ENCODE measurements around the gene ATXN10.

Gene ATXN10

GRCh38 chr22:45722006-45722405, 50.4 kb downstream of the ATXN10 start:
- no peak for TF ChIP-seq Cebpa-rat (IDR thresholded peaks at IDR 0.05)
- Histone ChIP-seq H3K9ac (no peak overlapping the region), H3K36me3 (peaks cover 63% of the 10 kb centered on the region), H3K4me3 (no peak overlapping the region), H3K27ac (no peak overlapping the region), H3K4me1 (no peaks in the 10 kb centered on the region), H4K20me1 (peaks cover 73% of the 10 kb centered on the region), H3K27me3 (no peaks in the 10 kb centered on the region), H3K4me2 (no peak overlapping the region), H3K9me3 (no peaks in the 10 kb centered on the region)

- Histone ChIP-seq H3K4me2 (no peak overlapping the region), H3K27ac (no peak overlapping the region), H3K36me3 (peaks cover 64% of the 10 kb centered on the region), H4K20me1 (peaks cover 99% of the 10 kb centered on the region), H3K9me3 (no peaks in the 10 kb centered on the region), H3K4me3 (no peak overlapping the region), H3K27me3 (no peaks in the 10 kb centered on the region), H3K9ac (no peak overlapping the region), H3K4me1 (peaks cover 5% of the 10 kb centered on the region; the same call in 1 of the 2 replicates)
- no peak for TF ChIP-seq Cebpa-rat (IDR thresholded peaks at IDR 0.05)
Observed at GRCh38 chr22:45726081-45726480, 54.4 kb downstream of the ATXN10 start.

DNA sequence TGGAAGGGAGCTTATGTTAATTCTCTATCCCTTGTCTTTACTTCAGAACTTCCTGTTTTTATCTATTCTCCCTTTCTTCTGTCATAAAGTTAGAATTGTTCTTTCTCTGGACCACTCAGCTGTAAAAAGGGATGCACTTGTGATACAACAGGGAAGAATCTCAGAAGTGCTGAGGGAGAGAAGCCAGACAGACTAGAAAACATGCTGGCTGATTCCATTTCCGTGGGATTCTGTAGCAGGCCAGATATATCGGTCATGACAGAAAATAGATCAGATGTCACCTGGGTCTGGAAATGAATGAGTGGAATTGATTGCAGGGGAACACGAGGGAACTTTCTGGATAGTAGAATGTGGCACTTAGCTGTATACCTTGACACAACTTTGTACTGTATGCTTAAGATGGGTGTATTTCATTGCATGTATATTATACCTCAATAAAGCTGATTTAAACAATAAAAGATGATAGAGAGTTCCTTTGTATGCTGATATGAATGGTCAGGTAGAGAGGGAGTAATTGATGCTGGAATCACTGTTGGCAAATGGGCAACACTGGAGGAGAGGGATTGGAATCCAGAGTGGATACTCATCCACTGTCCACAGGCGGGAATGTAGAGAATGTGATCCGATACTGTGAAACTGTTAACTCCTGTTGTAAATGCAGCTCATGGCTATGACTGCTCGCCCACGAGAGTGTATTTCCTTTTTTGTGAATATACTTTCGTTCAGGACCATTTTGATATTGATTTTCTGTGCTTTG, 59.6 kb downstream of the ATXN10 start:
- no peak for TF ChIP-seq Cebpa-rat (IDR thresholded peaks at IDR 0.05)
- Histone ChIP-seq H3K4me1 (peaks cover 5% of the 10 kb centered on the region; the same call in 1 of the 2 replicates), H3K27ac (no peak overlapping the region), H3K9ac (no peak overlapping the region), H3K4me2 (no peak overlapping the region), H4K20me1 (peaks cover 62% of the 10 kb centered on the region), H3K36me3 (peaks cover 67% of the 10 kb centered on the region), H3K9me3 (no peaks in the 10 kb centered on the region), H3K4me3 (no peak overlapping the region), H3K27me3 (no peaks in the 10 kb centered on the region)

- H3K4me1 ChIP-seq: peaks cover 5% of the 10 kb centered on the region; the same call in 1 of the 2 replicates
- H3K9ac ChIP-seq: no peak overlapping the region
- H3K27ac ChIP-seq: no peak overlapping the region
- no peaks in the 10 kb centered on the region for H3K27me3 ChIP-seq
- H3K4me3 ChIP-seq: no peak overlapping the region
- TF ChIP-seq Cebpa-rat (IDR thresholded peaks at IDR 0.05): no peak
- H3K36me3 ChIP-seq: peaks cover 70% of the 10 kb centered on the region
- H3K4me2 ChIP-seq: no peak overlapping the region
- H4K20me1 ChIP-seq: peaks cover 55% of the 10 kb centered on the region
- no peaks in the 10 kb centered on the region for H3K9me3 ChIP-seq
Observed at GRCh38 chr22:45731798-45732495, 60.3 kb downstream of the ATXN10 start.

DNA sequence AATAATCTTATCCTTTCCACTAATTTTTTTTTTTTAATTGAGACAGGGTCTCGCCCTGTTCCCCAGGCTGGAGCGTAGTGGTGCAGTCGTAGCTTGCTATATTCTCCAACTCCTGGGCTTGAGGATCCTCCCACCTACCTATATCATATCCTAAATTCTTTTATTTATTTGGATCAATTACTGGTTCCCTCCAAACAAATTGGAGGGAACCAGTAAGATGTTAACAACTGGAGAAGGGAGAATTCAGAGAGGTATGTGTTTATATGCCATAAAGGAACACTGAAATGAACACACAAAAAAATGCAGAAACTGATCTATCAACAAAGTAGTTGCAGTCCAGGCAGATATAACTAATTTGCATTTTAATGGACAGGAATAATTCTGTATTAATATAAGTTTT, 63.6 kb downstream of the ATXN10 start:
- H3K4me3 ChIP-seq: no peak overlapping the region
- H3K4me2 ChIP-seq: no peak overlapping the region
- H4K20me1 ChIP-seq: peaks cover 22% of the 10 kb centered on the region
- peaks cover 84% of the 10 kb centered on the region for H3K36me3 ChIP-seq
- no peak overlapping the region for H3K27ac ChIP-seq
- no peak overlapping the region for H3K9ac ChIP-seq
- no peak for TF ChIP-seq Cebpa-rat (IDR thresholded peaks at IDR 0.05)
- no peaks in the 10 kb centered on the region for H3K4me1 ChIP-seq
- H3K27me3 ChIP-seq: no peaks in the 10 kb centered on the region
- H3K9me3 ChIP-seq: no peaks in the 10 kb centered on the region

GRCh38 chr22:45738206-45738605, 66.6 kb downstream of the ATXN10 start:
- peaks cover 87% of the 10 kb centered on the region for H3K36me3 ChIP-seq
- peaks cover 21% of the 10 kb centered on the region for H3K9me3 ChIP-seq
- H3K4me2 ChIP-seq: no peak overlapping the region
- no peak overlapping the region for H3K4me3 ChIP-seq
- H3K27ac ChIP-seq: no peak overlapping the region
- no peak for TF ChIP-seq Cebpa-rat (IDR thresholded peaks at IDR 0.05)
- no peaks in the 10 kb centered on the region for H3K27me3 ChIP-seq
- H3K9ac ChIP-seq: no peak overlapping the region
- H4K20me1 ChIP-seq: no peaks in the 10 kb centered on the region
- no peaks in the 10 kb centered on the region for H3K4me1 ChIP-seq

GRCh38 chr22:45740236-45740635, 68.6 kb downstream of the ATXN10 start:
- Histone ChIP-seq H3K27me3 (no peaks in the 10 kb centered on the region), H3K27ac (no peak overlapping the region), H4K20me1 (peaks cover 12% of the 10 kb centered on the region), H3K4me2 (no peak overlapping the region), H3K36me3 (peaks cover 96% of the 10 kb centered on the region), H3K9me3 (peaks cover 21% of the 10 kb centered on the region), H3K9ac (no peak overlapping the region), H3K4me1 (no peaks in the 10 kb centered on the region), H3K4me3 (no peak overlapping the region)
- TF ChIP-seq Cebpa-rat (IDR thresholded peaks at IDR 0.05): no peak

GRCh38 chr22:45742866-45743450, 71.3 kb downstream of the ATXN10 start:
- H3K9ac ChIP-seq: no peak overlapping the region

GRCh38 chr22:45743687-45744086, 72.1 kb downstream of the ATXN10 start:
- Histone ChIP-seq H3K9ac (no peak overlapping the region), H3K27ac (no peak overlapping the region), H3K36me3 (peaks cover 85% of the 10 kb centered on the region), H3K4me3 (no peak overlapping the region), H3K4me1 (no peaks in the 10 kb centered on the region), H3K27me3 (no peaks in the 10 kb centered on the region), H3K9me3 (peaks cover 21% of the 10 kb centered on the region), H3K4me2 (no peak overlapping the region), H4K20me1 (peaks cover 32% of the 10 kb centered on the region)
- TF ChIP-seq Cebpa-rat (IDR thresholded peaks at IDR 0.05): no peak

More at GRCh38 chr22:45742866-45743450, 71.3 kb downstream of the ATXN10 start:
- H3K9me3 ChIP-seq: peaks cover 21% of the 10 kb centered on the region
- H3K4me1 ChIP-seq: no peaks in the 10 kb centered on the region
- H4K20me1 ChIP-seq: peaks cover 31% of the 10 kb centered on the region
- no peak overlapping the region for H3K4me3 ChIP-seq
- 0 out of 2 replicates have a peak, but pooled peaks have one; percentile 26 for TF ChIP-seq Cebpa-rat (IDR thresholded peaks at IDR 0.05)
- H3K4me2 ChIP-seq: no peak overlapping the region
- H3K27me3 ChIP-seq: no peaks in the 10 kb centered on the region
- H3K27ac ChIP-seq: no peak overlapping the region
- peaks cover 92% of the 10 kb centered on the region for H3K36me3 ChIP-seq

GRCh38 chr22:45744442-45744841, 72.8 kb downstream of the ATXN10 start:
- Histone ChIP-seq H3K4me2 (no peak overlapping the region), H3K4me1 (no peaks in the 10 kb centered on the region), H3K27me3 (no peaks in the 10 kb centered on the region), H3K4me3 (no peak overlapping the region), H3K9ac (no peak overlapping the region), H3K36me3 (peaks cover 85% of the 10 kb centered on the region), H3K27ac (no peak overlapping the region), H3K9me3 (peaks cover 21% of the 10 kb centered on the region), H4K20me1 (peaks cover 32% of the 10 kb centered on the region)
- no peak for TF ChIP-seq Cebpa-rat (IDR thresholded peaks at IDR 0.05)

All from BLaER1 (cell line).